Activated CD8-positive, alpha-beta memory T cell treated with anti-CD3 and anti-CD28 coated beads, Interleukin-2, amount 10 ng/mL, durations not matched to agents 7 days and 5 days (primary cell): Measurements from ENCODE around the gene TRMU. TPM values are rescaled to one million over a fixed set of nuclear protein-coding genes. Genes with fewer than 3 reads are reported as not detected.

Experiments used
- ATAC-seq: fragments of 150-1000 bp; cut with Tn5 transposase; one replicate; pipeline ENCODE4 v1.10.0; 2021; ENCODE audit warnings: moderate library complexity
- CTCF ChIA-PET: fragments of 350-600 bp; sonication (Branson Sonifier 250); formaldehyde crosslinking; loops from one replicate; lab custom pipeline; 2021; ENCODE audit warnings: antibody characterized with exemption; lab: Charles Lee
- DNase-seq: peaks from one replicate; pipeline ENCODE4 v3.0.0-alpha.2; 2020
- H3K27ac Mint-ChIP-seq: one replicate; pipeline ENCODE4 v1.8.0; 2021; ENCODE audit warnings: mild to moderate bottlenecking, mixed read lengths
- H3K27me3 Mint-ChIP-seq: one replicate; pipeline ENCODE4 v1.8.0; 2021; ENCODE audit warnings: mixed read lengths
- H3K36me3 Mint-ChIP-seq: one replicate; pipeline ENCODE4 v1.8.0; 2021; ENCODE audit warnings: mild to moderate bottlenecking, mixed read lengths
- H3K4me1 Mint-ChIP-seq: one replicate; pipeline ENCODE4 v1.8.0; 2021; ENCODE audit warnings: mixed read lengths
- H3K4me3 Mint-ChIP-seq: one replicate; pipeline ENCODE4 v1.8.0; 2021; ENCODE audit warnings: mild to moderate bottlenecking, moderate library complexity, mixed read lengths
- H3K9me3 Mint-ChIP-seq: one replicate; pipeline ENCODE4 v1.8.0; 2022; ENCODE audit warnings: low read depth, mixed read lengths
- total RNA-seq, 2 experiments: library from RNA; stranded (reverse); gene quantifications; one replicate each; pipeline ENCODE4 v1.2.3, GENCODE V29; 2021

Gene TRMU
- total RNA-seq, 2 experiments from 2014 or later: 86.7 to 89.1 TPM

- DNase-seq (no peak), ATAC-seq (no peak)
- no peaks in the 10 kb centered on the region for H3K4me1 Mint-ChIP-seq
- no peaks in the 10 kb centered on the region for H3K9me3 Mint-ChIP-seq
- CTCF ChIA-PET: interaction anchor here (1.5 kb wide), 1 partner anchor 11 kb away, joined by 4 read pairs; no protein-coding TSS in a partner anchor
- no peak overlapping the region for H3K27ac Mint-ChIP-seq
- H3K36me3 Mint-ChIP-seq: peaks cover 17% of the 10 kb centered on the region
- no peak overlapping the region for H3K4me3 Mint-ChIP-seq
- no peaks in the 10 kb centered on the region for H3K27me3 Mint-ChIP-seq
Measured at GRCh38 chr22:46350646-46351045, 15.1 kb downstream of the TRMU start.

DNA sequence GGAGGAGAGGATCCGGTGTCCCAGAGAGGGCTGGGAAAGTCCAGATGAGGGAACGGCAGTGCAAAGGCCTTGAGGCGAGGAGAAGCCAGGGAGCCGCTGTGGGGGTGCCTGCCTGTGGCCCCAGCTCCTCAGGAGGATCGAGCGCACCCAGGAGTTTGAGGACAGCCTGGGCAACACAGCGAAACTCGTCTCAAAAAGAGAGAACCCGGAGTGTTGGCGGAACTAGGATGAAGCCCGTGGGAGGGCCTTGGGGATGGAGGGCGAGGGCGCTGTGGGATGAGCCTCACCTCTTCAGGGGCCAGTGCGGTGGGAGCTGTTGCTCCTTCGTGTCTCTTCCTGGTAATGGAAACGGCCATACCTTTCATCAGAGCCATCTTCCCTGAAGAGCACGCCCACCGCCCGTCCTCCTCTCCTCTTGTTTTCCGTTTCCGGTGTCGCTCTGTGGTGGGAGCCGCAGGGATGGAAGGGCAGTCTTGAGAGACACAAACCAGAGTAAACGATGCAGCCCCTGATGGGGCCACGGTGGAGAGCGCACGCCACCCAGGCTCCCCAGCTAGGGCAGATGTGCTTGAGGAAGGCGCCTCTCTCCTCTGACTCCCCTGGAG lies 15.7 kb downstream of the TRMU start:
- H3K9me3 Mint-ChIP-seq: no peaks in the 10 kb centered on the region
- H3K4me3 Mint-ChIP-seq: no peak overlapping the region
- ATAC-seq: no peak
- no peak for DNase-seq
- CTCF ChIA-PET: interaction anchor here (1.5 kb wide), 1 partner anchor 12 kb away, joined by 4 read pairs; no protein-coding TSS in a partner anchor
- no peaks in the 10 kb centered on the region for H3K27me3 Mint-ChIP-seq
- peaks cover 14% of the 10 kb centered on the region for H3K36me3 Mint-ChIP-seq
- no peaks in the 10 kb centered on the region for H3K4me1 Mint-ChIP-seq
- no peak overlapping the region for H3K27ac Mint-ChIP-seq

- no peaks in the 10 kb centered on the region for H3K9me3 Mint-ChIP-seq
- CTCF ChIA-PET: interaction anchor here (1.5 kb wide), 1 partner anchor 12 kb away, joined by 4 read pairs; no protein-coding TSS in a partner anchor
Measured at GRCh38 chr22:46351767-46352166, 16.3 kb downstream of the TRMU start.

GRCh38 chr22:46352276-46352675 lies 16.8 kb downstream of the TRMU start:
- no peak for ATAC-seq
- H3K36me3 Mint-ChIP-seq: peaks cover 7% of the 10 kb centered on the region
- no peak overlapping the region for H3K4me3 Mint-ChIP-seq
- H3K4me1 Mint-ChIP-seq: no peaks in the 10 kb centered on the region
- DNase-seq: no peak
- CTCF ChIA-PET: interaction anchor here (1.0 kb wide), 1 partner anchor 315 kb away, joined by 3 read pairs; no protein-coding TSS in a partner anchor
- H3K27me3 Mint-ChIP-seq: no peaks in the 10 kb centered on the region
- no peak overlapping the region for H3K27ac Mint-ChIP-seq
- no peaks in the 10 kb centered on the region for H3K9me3 Mint-ChIP-seq

More at GRCh38 chr22:46351767-46352166, 16.3 kb downstream of the TRMU start:
- H3K27me3 Mint-ChIP-seq: no peaks in the 10 kb centered on the region
- H3K36me3 Mint-ChIP-seq: peaks cover 10% of the 10 kb centered on the region
- DNase-seq: no peak
- no peak overlapping the region for H3K27ac Mint-ChIP-seq
- H3K4me1 Mint-ChIP-seq: no peaks in the 10 kb centered on the region
- no peak overlapping the region for H3K4me3 Mint-ChIP-seq
- ATAC-seq: no peak

GRCh38 chr22:46352691-46353386 lies 17.3 kb downstream of the TRMU start:
- Mint-ChIP-seq H3K27me3 (no peaks in the 10 kb centered on the region), H3K9me3 (no peaks in the 10 kb centered on the region), H3K4me3 (no peak overlapping the region), H3K4me1 (no peaks in the 10 kb centered on the region), H3K27ac (no peak overlapping the region), H3K36me3 (peaks cover 7% of the 10 kb centered on the region)
- no peak for ATAC-seq
- no peak for DNase-seq
- CTCF ChIA-PET: interaction anchor here (1.0 kb wide), 1 partner anchor 316 kb away, joined by 3 read pairs; no protein-coding TSS in a partner anchor

GRCh38 chr22:46353483-46354105 lies 18.1 kb downstream of the TRMU start:
- H3K27me3 Mint-ChIP-seq: no peaks in the 10 kb centered on the region
- no peak overlapping the region for H3K4me3 Mint-ChIP-seq
- ATAC-seq (no peak), DNase-seq (no peak)
- CTCF ChIA-PET: no interaction called here
- H3K4me1 Mint-ChIP-seq: no peaks in the 10 kb centered on the region
- H3K9me3 Mint-ChIP-seq: no peaks in the 10 kb centered on the region
- no peak overlapping the region for H3K27ac Mint-ChIP-seq
- H3K36me3 Mint-ChIP-seq: peaks cover 7% of the 10 kb centered on the region

DNA sequence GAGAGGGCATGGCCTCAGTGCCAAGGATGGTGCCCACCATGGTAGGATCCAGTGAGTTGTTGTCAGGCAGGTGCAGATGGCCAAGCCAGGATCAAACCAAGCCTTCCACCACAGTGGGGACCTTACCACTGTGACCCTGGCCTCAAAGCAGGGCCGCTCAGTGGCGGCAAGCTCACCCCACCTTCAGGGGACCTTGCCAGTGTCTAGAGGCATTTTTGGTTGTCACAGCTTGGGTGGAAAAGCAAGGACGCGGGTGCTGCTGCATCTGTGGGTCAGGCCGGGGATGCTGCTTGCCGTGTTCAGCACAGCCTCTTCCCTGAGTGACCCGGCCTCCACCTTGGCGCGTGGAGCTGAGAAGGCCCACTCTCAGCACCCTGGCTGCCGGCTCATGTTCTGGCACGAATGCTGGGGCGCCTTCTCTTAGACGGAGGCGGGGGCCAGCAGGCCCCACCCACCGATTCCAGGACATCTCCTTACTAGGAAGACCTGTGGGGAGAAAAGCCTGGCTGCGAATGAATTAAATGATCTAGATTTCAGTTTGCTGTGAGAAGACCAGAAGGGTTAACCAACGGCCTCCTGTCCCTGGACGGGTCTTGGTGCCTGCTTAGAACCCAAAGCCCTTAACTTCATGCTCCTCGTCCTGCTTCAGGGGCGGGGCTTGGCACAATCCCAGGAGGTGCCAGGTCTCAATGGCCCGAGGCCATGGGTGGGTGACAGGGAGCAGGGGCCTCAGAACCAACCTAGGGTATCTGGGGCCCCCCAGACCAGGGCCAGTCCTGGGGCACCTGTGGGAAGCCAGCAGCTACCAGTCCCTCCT lies 18.9 kb downstream of the TRMU start:
- Mint-ChIP-seq H3K27ac (no peak overlapping the region), H3K4me3 (no peak overlapping the region), H3K36me3 (peaks cover 7% of the 10 kb centered on the region), H3K9me3 (no peaks in the 10 kb centered on the region), H3K4me1 (no peaks in the 10 kb centered on the region), H3K27me3 (no peaks in the 10 kb centered on the region)
- CTCF ChIA-PET: interaction anchor here (0.6 kb wide), 1 partner anchor 427 kb away, joined by 3 read pairs; no protein-coding TSS in a partner anchor
- ATAC-seq (no peak), DNase-seq (no peak)

- DNase-seq (no peak), ATAC-seq (no peak)
- Mint-ChIP-seq H3K4me1 (no peaks in the 10 kb centered on the region), H3K27ac (no peak overlapping the region), H3K4me3 (no peak overlapping the region), H3K27me3 (no peaks in the 10 kb centered on the region), H3K9me3 (no peaks in the 10 kb centered on the region), H3K36me3 (peaks cover 5% of the 10 kb centered on the region)
- CTCF ChIA-PET: interaction anchor here (0.6 to 2.5 kb wide), 3 partner anchors 13 to 426 kb away, joined by 3 to 11 read pairs (median 4); no protein-coding TSS in a partner anchor
Measured at GRCh38 chr22:46354993-46355305, 19.4 kb downstream of the TRMU start.

DNA sequence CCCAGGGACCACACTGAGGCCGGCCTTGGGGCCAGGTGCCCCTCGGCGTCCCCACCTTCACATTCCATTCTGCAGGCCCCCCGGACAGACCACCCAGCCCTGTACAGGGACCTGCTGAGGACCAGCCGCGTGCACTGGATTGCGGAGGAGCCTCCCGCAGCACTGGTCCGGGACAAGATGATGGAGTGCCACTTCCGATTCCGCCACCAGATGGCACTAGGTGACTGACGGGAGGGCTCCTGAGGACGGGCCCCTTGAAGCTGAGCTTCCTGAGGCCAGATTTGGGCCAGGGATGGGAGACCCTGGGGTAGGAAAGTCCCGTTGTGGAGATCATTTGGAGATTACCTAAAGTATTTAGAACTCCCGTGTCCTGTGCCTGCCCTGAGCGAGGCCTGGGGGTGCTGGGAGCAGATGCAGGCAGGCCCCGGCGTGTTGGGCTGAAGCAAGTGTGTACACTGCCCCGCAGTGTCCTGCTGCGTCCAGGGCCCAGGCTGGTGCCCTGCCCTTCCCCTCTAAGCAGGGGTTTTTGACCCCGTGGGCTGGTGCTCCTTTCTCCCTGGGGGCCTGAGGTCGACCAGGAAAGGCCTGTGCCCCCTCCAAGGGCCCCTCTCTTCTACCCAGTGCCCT lies 20.0 kb downstream of the TRMU start:
- H3K4me3 Mint-ChIP-seq: no peak overlapping the region
- no peaks in the 10 kb centered on the region for H3K4me1 Mint-ChIP-seq
- H3K27ac Mint-ChIP-seq: no peak overlapping the region
- H3K36me3 Mint-ChIP-seq: peaks cover 4% of the 10 kb centered on the region
- CTCF ChIA-PET: interaction anchor here (0.6 to 2.5 kb wide), 3 partner anchors 12 to 186 kb away, joined by 4 to 11 read pairs (median 11); no protein-coding TSS in a partner anchor
- H3K9me3 Mint-ChIP-seq: no peaks in the 10 kb centered on the region
- H3K27me3 Mint-ChIP-seq: no peaks in the 10 kb centered on the region
- peak; percentile 74 for DNase-seq
- peak; percentile 66 for ATAC-seq

DNA sequence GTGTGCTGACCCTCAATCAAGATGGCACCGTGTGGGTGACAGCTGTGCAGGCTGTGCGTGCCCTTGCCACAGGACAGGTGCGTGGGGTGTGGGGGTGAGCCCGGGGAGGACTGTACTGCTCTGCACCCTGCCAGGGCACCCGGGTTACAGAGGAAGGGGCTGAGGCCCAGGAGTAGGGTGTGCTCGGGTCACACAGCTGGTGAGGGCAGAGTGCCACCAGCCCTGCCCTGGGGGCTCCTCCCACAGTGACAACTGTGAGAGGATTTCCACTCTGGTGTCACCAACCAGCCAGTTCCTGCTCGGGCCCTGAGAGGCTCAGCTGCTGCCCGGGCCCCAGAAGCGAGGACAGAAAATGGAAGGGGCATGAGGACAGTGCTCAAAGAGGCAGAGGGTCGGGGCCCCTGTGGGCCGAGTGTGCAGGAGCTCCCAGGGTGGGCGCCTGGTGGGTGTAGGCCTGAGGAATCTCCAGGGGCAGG lies 20.5 kb downstream of the TRMU start:
- Mint-ChIP-seq H3K27me3 (no peaks in the 10 kb centered on the region), H3K27ac (no peak overlapping the region)

GRCh38 chr22:46356496-46357480 lies 21.3 kb downstream of the TRMU start:
- no peaks in the 10 kb centered on the region for H3K27me3 Mint-ChIP-seq
- DNase-seq: no peak
- no peaks in the 10 kb centered on the region for H3K36me3 Mint-ChIP-seq
- H3K9me3 Mint-ChIP-seq: no peaks in the 10 kb centered on the region
- ATAC-seq: no peak
- no peak overlapping the region for H3K27ac Mint-ChIP-seq
- no peak overlapping the region for H3K4me3 Mint-ChIP-seq
- CTCF ChIA-PET: interaction anchor here (2.0 to 2.5 kb wide), 2 partner anchors 11 to 185 kb away, joined by 11 read pairs; no protein-coding TSS in a partner anchor
- H3K4me1 Mint-ChIP-seq: no peaks in the 10 kb centered on the region

More for the DNA sequence above, 20.5 kb downstream of the TRMU start:
- CTCF ChIA-PET: interaction anchor here (2.0 to 2.5 kb wide), 2 partner anchors 12 to 186 kb away, joined by 11 read pairs; no protein-coding TSS in a partner anchor
- no peak for ATAC-seq
- no peaks in the 10 kb centered on the region for H3K4me1 Mint-ChIP-seq
- H3K4me3 Mint-ChIP-seq: no peak overlapping the region
- no peaks in the 10 kb centered on the region for H3K36me3 Mint-ChIP-seq
- H3K9me3 Mint-ChIP-seq: no peaks in the 10 kb centered on the region
- DNase-seq: no peak
